HG03432 (cell line): ENCODE results near the gene CAMK2N2.

Experiments
- ATAC-seq: cut with Tn5 transposase; IDR thresholded peaks from one replicate; pipeline ENCODE4 v1.9.1; 2021; ENCODE audit warnings: mild to moderate bottlenecking, moderate library complexity; ENCODE audit not compliant: unreplicated experiment

The CAMK2N2 gene

GRCh38 chr3:184261270-184261853 is at the start of gene CAMK2N2:
TSS of gene CAMK2N2 (minus strand) at chr3:184261553. CDS start at chr3:184261285, 268 bp downstream.
- ATAC-seq, result peak; percentile 65

- ATAC-seq, result no peak
Measured at GRCh38 chr3:184308744-184309143, 47.4 kb upstream of the CAMK2N2 start.

- no peak for ATAC-seq
Measured at GRCh38 chr3:184307915-184308314, 46.6 kb upstream of the CAMK2N2 start.

GRCh38 chr3:184306341-184306972 is 45.1 kb upstream of the CAMK2N2 start:
- no peak for ATAC-seq

GRCh38 chr3:184305577-184305976 is 44.2 kb upstream of the CAMK2N2 start:
- no peak for ATAC-seq

- ATAC-seq, result no peak
Measured at GRCh38 chr3:184300378-184300720, 39.0 kb upstream of the CAMK2N2 start.

GRCh38 chr3:184299488-184300377 is 38.4 kb upstream of the CAMK2N2 start:
- peak; percentile 12 for ATAC-seq

GRCh38 chr3:184298759-184299487 is 37.6 kb upstream of the CAMK2N2 start, which contains the start of gene PSMD2:
TSS of gene PSMD2 (plus strand) at chr3:184299241. CDS start at chr3:184299267, 26 bp downstream.
- ATAC-seq, result peak; percentile 92

- ATAC-seq, result no peak
Measured at GRCh38 chr3:184296616-184297015, 35.3 kb upstream of the CAMK2N2 start.

GRCh38 chr3:184295771-184296170 is 34.4 kb upstream of the CAMK2N2 start:
- no peak for ATAC-seq

GRCh38 chr3:184291738-184292445 is 30.5 kb upstream of the CAMK2N2 start:
- ATAC-seq, result no peak

GRCh38 chr3:184291044-184291737 is 29.8 kb upstream of the CAMK2N2 start:
- no peak for ATAC-seq

- no peak for ATAC-seq
Measured at GRCh38 chr3:184290331-184290730, 29.0 kb upstream of the CAMK2N2 start.

GRCh38 chr3:184289426-184289938 is 28.1 kb upstream of the CAMK2N2 start:
- ATAC-seq, result no peak

- no peak for ATAC-seq
Measured at GRCh38 chr3:184284696-184285095, 23.3 kb upstream of the CAMK2N2 start.

GRCh38 chr3:184283681-184284080 is 22.3 kb upstream of the CAMK2N2 start:
- no peak for ATAC-seq

GRCh38 chr3:184282941-184283340 is 21.6 kb upstream of the CAMK2N2 start:
- ATAC-seq, result no peak

GRCh38 chr3:184277366-184277765 is 16.0 kb upstream of the CAMK2N2 start:
- ATAC-seq, result no peak
